HG02623 (cell line): Measurements from ENCODE around the gene SLC49A4.

Source experiments
- ATAC-seq: cut with Tn5 transposase; IDR thresholded peaks from one replicate; pipeline ENCODE4 v1.9.1; 2021; ENCODE audit warnings: moderate library complexity; ENCODE audit not compliant: unreplicated experiment

Gene SLC49A4

GRCh38 chr3:122843604-122844003 is 48.7 kb downstream of the SLC49A4 start:
- ATAC-seq, result no peak

- no peak for ATAC-seq
Measured at GRCh38 chr3:122857019-122857418, 62.1 kb downstream of the SLC49A4 start.

DNA sequence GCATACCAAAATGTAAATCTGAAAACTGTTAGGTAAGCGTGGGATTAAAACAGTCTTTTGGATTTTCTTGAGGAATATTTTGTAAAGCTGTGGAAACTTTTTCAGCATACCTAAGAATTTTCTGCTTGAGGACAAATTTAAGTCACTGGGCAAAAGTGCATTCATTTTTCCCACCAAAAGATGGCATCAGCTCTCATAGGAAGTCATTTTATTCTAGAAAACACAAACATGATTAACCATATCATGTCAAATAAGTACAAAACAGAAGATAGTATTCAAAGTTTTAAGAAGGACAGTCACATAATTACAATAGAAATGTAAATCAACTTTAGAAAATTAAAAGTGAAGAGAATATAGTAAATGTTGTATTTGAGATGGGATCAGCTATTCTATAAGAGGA is 63.5 kb downstream of the SLC49A4 start:
- no peak for ATAC-seq

- ATAC-seq, result no peak
Measured at GRCh38 chr3:122859021-122859805, 64.3 kb downstream of the SLC49A4 start.

GRCh38 chr3:122862381-122862780 is 67.5 kb downstream of the SLC49A4 start:
- ATAC-seq, result no peak

DNA sequence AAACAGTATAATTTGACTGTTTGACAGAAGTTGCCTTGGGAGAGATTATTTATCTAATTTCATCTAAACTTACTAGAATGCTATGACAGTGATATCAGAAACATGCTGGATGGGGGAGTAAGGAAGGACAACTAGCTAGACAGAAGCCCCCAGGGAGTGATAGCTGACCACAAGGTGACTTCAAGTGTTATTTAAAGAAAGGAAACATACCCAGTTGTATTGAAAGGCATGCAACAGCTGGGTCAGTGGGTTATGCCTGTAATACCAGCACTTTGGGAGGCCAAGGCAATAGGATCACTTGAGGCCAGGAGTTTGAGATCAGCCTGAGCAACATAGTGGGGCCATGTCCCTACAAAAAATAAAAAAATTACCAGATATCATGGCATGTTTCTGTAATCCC is 69.6 kb downstream of the SLC49A4 start:
- no peak for ATAC-seq

DNA sequence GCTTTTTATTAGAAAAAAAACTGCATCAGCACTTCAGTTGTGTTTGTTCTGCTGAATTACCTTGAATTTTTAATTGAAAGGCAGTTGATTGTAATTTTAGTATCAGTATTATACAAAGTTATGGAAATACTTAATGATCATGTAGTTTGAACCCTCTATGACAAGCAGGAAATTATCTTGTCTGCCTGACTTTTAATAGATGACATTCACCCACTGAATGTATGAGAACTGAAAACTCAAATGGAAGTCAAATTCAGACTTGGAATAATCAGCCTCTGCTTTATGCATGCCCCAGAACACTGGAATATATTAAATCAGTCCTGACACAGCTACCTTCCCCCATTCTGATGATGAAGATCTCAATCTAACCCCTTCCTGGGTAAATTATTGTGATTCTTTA is 73.5 kb downstream of the SLC49A4 start:
- ATAC-seq, result no peak

GRCh38 chr3:122873741-122874515 is 79.1 kb downstream of the SLC49A4 start:
- ATAC-seq, result no peak

DNA sequence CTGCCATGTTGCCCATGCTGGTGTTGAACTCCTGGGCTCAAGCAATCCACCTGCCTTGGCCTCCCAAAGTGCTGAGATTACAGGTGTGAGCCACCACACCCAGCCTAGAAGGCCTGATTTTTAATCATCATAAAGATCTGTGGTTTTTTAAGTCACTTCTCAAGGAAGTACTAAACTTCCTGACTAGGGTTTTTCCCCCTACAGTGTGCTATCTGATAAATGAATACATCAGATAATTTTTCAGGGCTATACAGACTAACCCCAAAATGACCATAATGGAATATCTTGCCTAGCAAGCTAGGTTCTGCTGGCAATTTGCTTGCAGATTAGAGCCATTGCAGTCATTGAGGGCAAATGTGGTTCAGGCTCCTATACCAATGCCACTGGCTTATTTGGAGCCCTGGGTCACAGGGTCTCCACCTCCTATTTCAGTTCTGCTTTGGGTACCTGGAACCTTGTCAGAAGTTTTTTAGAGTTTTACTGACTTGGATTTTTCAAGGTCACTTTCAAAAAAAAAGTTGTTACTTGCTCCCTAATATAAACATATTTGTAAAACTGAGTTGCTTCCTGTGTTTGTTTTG is 80.8 kb downstream of the SLC49A4 start:
- no peak for ATAC-seq

DNA sequence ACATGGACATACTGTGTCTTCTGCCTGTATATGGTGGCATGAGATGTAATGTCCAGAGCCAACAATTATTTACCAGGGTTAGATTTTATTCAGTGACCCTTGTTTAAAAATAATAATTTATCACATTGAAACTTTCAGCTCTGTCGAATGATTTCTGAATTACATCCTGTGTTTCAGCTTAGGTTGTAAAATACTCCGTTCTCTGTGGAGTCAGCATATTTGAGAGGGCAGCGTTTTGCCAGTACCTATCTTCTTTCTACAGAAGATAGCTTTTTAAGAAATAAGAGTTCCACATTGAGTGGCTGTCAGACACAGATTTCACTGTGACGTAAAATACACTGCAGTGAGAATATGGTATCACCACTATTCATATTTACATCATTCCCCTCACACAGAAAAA is 85.3 kb downstream of the SLC49A4 start:
- ATAC-seq, result no peak

DNA sequence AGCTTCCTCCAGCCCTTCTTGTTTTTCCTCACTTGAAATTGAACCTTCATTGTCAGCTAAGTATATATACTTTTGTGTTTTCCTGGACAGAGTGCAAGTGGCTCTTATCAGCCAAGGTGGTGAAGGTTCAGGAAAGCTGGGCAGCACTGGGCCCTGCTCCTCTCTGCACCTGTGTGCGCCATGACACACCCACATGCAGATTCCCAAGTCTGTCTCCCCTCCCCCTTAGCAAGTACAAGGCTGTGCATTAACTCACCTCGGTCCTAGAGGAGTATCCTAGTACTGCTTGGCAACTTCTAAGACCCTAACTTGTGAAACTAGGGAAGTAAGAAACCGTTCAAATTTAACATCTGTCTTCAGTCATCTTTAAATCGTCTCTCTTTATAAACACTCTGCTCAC is 85.8 kb downstream of the SLC49A4 start:
- ATAC-seq, result no peak

DNA sequence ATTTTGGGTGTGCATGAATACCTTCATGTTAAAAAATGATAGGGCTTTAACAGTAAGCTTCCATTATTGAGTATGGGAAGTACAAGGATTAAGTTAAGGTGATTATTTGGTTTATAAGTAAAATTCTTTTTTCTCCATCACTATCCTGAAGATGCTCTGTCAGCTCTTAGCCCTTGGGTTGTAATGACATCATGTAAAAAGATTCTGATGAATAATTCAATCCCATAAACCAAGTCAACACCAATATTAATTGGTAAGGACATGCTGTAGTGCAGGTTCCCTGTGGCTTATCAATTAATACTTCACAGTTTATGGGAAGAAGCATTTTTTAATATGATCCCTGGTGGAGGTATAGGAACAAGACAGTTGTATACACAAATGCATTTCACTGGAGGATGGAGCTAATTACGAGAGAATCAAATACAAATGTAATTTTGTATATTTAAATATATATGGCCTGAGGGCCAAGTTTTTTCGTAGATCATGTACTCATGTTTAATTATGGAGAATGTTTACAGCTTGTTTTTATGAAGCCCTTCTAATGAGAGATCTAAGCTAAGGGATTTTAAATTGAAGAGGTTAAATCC is 87.6 kb downstream of the SLC49A4 start:
- no peak for ATAC-seq

DNA sequence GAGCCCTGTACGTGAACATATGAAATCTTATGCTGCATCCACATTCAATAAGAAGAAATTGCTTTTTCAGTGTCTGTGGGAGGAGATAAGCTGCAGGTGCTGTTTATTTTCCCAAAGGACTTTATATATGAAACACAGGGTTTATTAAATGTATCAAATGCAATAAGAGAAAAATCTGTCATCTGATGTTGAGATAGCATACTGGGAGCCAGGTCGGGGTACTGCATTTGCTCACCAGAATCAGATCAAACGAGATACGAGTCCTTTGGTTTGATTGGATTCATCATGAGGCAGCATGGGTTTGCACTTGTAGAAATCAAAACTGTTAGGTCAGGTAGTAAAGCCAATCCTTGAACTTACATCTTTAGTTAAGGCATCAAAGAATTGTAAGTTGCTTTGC is 91.4 kb downstream of the SLC49A4 start:
- ATAC-seq, result no peak

GRCh38 chr3:122886946-122887345 is 92.1 kb downstream of the SLC49A4 start:
- no peak for ATAC-seq

- ATAC-seq, result no peak
Measured at GRCh38 chr3:122890077-122890719, 95.3 kb downstream of the SLC49A4 start.

DNA sequence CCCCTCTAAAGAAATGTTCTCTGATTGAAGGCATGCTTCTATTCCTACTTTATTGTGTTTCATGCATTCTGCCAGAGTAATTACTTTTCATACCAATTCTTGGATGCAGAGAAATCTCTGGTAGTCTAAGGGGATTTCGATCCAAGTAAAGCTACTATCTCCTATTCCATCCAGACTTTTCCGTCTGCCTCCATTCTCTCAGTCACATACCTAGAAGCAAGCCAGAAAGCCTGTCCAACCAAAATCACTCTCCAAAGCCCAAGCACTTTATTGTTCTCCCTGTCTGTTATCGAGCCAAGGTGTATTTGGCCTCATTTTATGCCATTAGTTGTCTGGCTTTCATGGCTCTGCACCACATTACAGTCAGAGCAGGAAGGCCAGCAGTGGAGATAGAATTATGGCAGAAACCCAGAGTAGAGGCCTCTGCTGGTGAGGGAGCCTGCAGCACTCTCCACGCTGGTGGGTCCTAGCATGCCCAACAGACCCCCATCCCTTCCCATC is 95.9 kb downstream of the SLC49A4 start:
- no peak for ATAC-seq

GRCh38 chr3:122892118-122892960 is 97.5 kb downstream of the SLC49A4 start:
- ATAC-seq, result no peak

GRCh38 chr3:122893282-122893681 is 98.4 kb downstream of the SLC49A4 start:
- ATAC-seq, result no peak

DNA sequence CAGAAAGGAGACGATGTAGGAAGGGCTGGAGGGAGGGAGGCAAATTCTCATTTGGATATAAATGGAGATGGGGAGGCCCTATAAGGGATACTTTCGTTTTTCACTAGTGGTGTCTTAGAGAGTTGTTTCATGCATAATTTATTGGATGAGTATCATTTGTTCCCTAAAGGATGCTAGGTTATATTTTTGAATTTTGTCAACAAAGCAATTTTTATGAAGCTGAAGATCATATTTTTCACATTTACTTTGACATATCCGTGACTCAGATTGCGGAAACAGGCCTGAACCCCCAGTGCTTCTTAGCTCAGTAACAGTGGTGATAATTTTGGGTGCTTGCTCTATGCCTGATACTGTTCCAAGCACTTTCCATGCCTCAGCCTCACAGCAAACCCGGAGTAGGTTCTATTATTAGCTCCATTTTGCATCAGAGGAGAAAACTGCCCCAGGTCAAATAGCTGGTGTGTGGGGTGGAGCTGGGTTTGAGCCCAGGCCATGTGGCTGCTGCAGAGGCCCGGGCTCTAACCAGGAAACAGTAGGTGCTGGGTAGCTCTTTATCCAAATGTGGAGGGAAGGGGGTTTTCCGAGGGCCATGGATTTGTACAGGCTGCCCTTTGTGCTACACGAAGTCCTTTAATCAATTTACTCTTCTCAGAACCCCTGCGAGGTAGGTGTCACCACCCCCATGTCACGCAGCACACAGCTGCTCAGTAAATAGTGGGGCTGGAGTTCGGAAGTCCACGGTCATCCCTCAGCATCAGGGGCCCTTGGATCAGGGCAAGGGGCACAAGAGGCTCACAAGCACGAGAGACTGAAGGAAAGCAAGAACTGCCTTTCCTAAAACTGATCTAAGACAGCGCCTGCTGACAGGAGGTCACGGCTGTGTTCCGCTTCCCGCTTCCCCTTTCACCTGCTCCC is 99.1 kb downstream of the SLC49A4 start:
- no peak for ATAC-seq
